OCI-LY1 (cell line): ENCODE measurements around the gene TOX2.

ENCODE experiments used
- H2AFZ ChIP-seq: fragments of 200-600 bp; sonication (generic), shearing (Covaris generic); 2 replicates; pipeline ENCODE4 v1.6.0; 2014; ENCODE audit warnings: antibody characterized with exemption, mild to moderate bottlenecking, low read length
- H3F3A ChIP-seq: fragments of 200-600 bp; sonication (generic), shearing (Covaris generic); 2 replicates; pipeline ENCODE4 v1.6.0; 2014; ENCODE audit warnings: mild to moderate bottlenecking, antibody characterized with exemption, low read length, moderate library complexity; ENCODE audit not compliant: insufficient read depth
- H3K27ac ChIP-seq: fragments of 200-600 bp; sonication (generic); 2 replicates; pipeline ENCODE4 v1.5.1; 2014; ENCODE audit warnings: low read length, mixed run types, mild to moderate bottlenecking, low read depth; ENCODE audit not compliant: poor library complexity, severe bottlenecking
- H3K27me3 ChIP-seq: fragments of 200-600 bp; sonication (generic); 2 replicates; pipeline ENCODE4 v1.6.0; 2014; ENCODE audit warnings: antibody characterized with exemption, mild to moderate bottlenecking, low read length, moderate library complexity; ENCODE audit not compliant: insufficient read depth
- H3K36me3 ChIP-seq: fragments of 200-600 bp; sonication (generic); 2 replicates; pipeline ENCODE4 v1.6.1; 2014; ENCODE audit warnings: mild to moderate bottlenecking, antibody characterized with exemption, low read length, moderate library complexity, mixed read lengths; ENCODE audit not compliant: insufficient read depth
- H3K4me1 ChIP-seq: fragments of 200-600 bp; sonication (generic); 2 replicates; pipeline ENCODE4 v1.5.1; 2014; ENCODE audit warnings: mild to moderate bottlenecking, low read length, moderate library complexity; ENCODE audit not compliant: insufficient read depth, severe bottlenecking
- H3K4me2 ChIP-seq: fragments of 200-600 bp; sonication (generic), shearing (Covaris generic); 2 replicates; pipeline ENCODE4 v1.6.1; 2014; ENCODE audit warnings: low read length
- H3K4me3 ChIP-seq: fragments of 200-600 bp; sonication (generic); 2 replicates; pipeline ENCODE4 v1.5.1; 2014; ENCODE audit warnings: low read length, low read depth, mild to moderate bottlenecking, mixed read lengths; ENCODE audit not compliant: poor library complexity, severe bottlenecking
- H3K79me2 ChIP-seq: fragments of 200-600 bp; shearing (Covaris generic); 2 replicates; pipeline ENCODE4 v1.6.1; 2016; ENCODE audit warnings: mixed run types, low read length, mixed read lengths; ENCODE audit not compliant: insufficient read depth
- H3K9ac ChIP-seq: fragments of 200-600 bp; sonication (generic), shearing (Covaris generic); 2 replicates; pipeline ENCODE4 v1.6.1; 2014; ENCODE audit warnings: mild to moderate bottlenecking, low read length, mixed read lengths
- H3K9me2 ChIP-seq: fragments of 200-600 bp; sonication (generic), shearing (Covaris generic); 2 replicates; pipeline ENCODE4 v1.6.1; 2014; ENCODE audit warnings: low read depth, mild to moderate bottlenecking, low read length, mixed read lengths
- H3K9me3 ChIP-seq: fragments of 200-600 bp; shearing (Covaris generic); 2 replicates; pipeline ENCODE4 v1.6.1; 2014; ENCODE audit warnings: low read length, mixed read lengths
- H4K20me1 ChIP-seq: fragments of 200-600 bp; sonication (generic), shearing (Covaris generic); 2 replicates; pipeline ENCODE4 v1.6.0; 2016; ENCODE audit warnings: mild to moderate bottlenecking, low read length; ENCODE audit not compliant: insufficient read depth
- CTCF ChIP-seq: fragments of 200-600 bp; sonication (generic), shearing (Covaris generic); IDR thresholded peaks from 2 replicates; pipeline ENCODE4 v1.5.1; 2017; ENCODE audit warnings: mild to moderate bottlenecking, antibody characterized with exemption, low read length, moderate library complexity, mixed read lengths
- EZH2 ChIP-seq: fragments of 200-600 bp; sonication (generic), shearing (Covaris generic); IDR thresholded peaks from 2 replicates; pipeline ENCODE4 v1.8.0; 2017; ENCODE audit warnings: borderline replicate concordance, mixed run types, mild to moderate bottlenecking, antibody characterized with exemption, low read length, moderate library complexity, mixed read lengths

TOX2 gene

GRCh38 chr20:44081888-44082287 lies 167.2 kb downstream of the TOX2 start:
- H3K27ac ChIP-seq, result no peak overlapping the region
- H3K9me2 ChIP-seq, result no peaks in the 10 kb centered on the region
- H3K4me3 ChIP-seq, result no peak overlapping the region
- H4K20me1 ChIP-seq, result no peaks in the 10 kb centered on the region
- no peak overlapping the region for H2AFZ ChIP-seq
- H3K27me3 ChIP-seq, result no peaks in the 10 kb centered on the region
- H3F3A ChIP-seq, result no peaks in the 10 kb centered on the region
- no peaks in the 10 kb centered on the region for H3K9me3 ChIP-seq
- no peak overlapping the region for H3K9ac ChIP-seq
- H3K36me3 ChIP-seq, result no peaks in the 10 kb centered on the region
- no peaks in the 10 kb centered on the region for H3K79me2 ChIP-seq
- no peak overlapping the region for H3K4me2 ChIP-seq
- TF ChIP-seq CTCF (no peak), EZH2 (no peak)
- H3K4me1 ChIP-seq, result peaks cover 22% of the 10 kb centered on the region

GRCh38 chr20:44083220-44083933 lies 168.7 kb downstream of the TOX2 start:
- H3K27me3 ChIP-seq, result no peaks in the 10 kb centered on the region
- H3K9ac ChIP-seq, result no peak overlapping the region
- no peak overlapping the region for H3K4me3 ChIP-seq
- H3K27ac ChIP-seq, result no peak overlapping the region
- no peak overlapping the region for H3K4me2 ChIP-seq
- no peaks in the 10 kb centered on the region for H3K79me2 ChIP-seq
- H3F3A ChIP-seq, result no peaks in the 10 kb centered on the region
- H3K9me3 ChIP-seq, result no peaks in the 10 kb centered on the region
- H4K20me1 ChIP-seq, result no peaks in the 10 kb centered on the region
- no peaks in the 10 kb centered on the region for H3K36me3 ChIP-seq
- H2AFZ ChIP-seq, result no peak overlapping the region
- TF ChIP-seq CTCF (no peak), EZH2 (no peak)
- peaks cover 33% of the 10 kb centered on the region for H3K4me1 ChIP-seq
- no peaks in the 10 kb centered on the region for H3K9me2 ChIP-seq

- no peaks in the 10 kb centered on the region for H3K79me2 ChIP-seq
- no peaks in the 10 kb centered on the region for H3K9me3 ChIP-seq
- H3K27me3 ChIP-seq, result no peaks in the 10 kb centered on the region
- no peak overlapping the region for H3K4me2 ChIP-seq
- H3K4me3 ChIP-seq, result no peak overlapping the region
- H3K9ac ChIP-seq, result no peak overlapping the region
- H3K27ac ChIP-seq, result no peak overlapping the region
- H2AFZ ChIP-seq, result no peak overlapping the region
- no peaks in the 10 kb centered on the region for H4K20me1 ChIP-seq
- no peaks in the 10 kb centered on the region for H3F3A ChIP-seq
- H3K36me3 ChIP-seq, result no peaks in the 10 kb centered on the region
- TF ChIP-seq EZH2 (no peak), CTCF (no peak)
- no peaks in the 10 kb centered on the region for H3K9me2 ChIP-seq
- peaks cover 32% of the 10 kb centered on the region for H3K4me1 ChIP-seq
Measured at GRCh38 chr20:44084439-44084838, 169.8 kb downstream of the TOX2 start.
